OCI-LY1 (cell line): Measurements from ENCODE around the gene YKT6.

Experiments used
- H2AFZ ChIP-seq: fragments of 200-600 bp; sonication (generic), shearing (Covaris generic); 2 replicates; pipeline ENCODE4 v1.6.0; 2014; ENCODE audit warnings: antibody characterized with exemption, mild to moderate bottlenecking, low read length
- H3F3A ChIP-seq: fragments of 200-600 bp; sonication (generic), shearing (Covaris generic); 2 replicates; pipeline ENCODE4 v1.6.0; 2014; ENCODE audit warnings: mild to moderate bottlenecking, antibody characterized with exemption, low read length, moderate library complexity; ENCODE audit not compliant: insufficient read depth
- H3K27ac ChIP-seq: fragments of 200-600 bp; sonication (generic); 2 replicates; pipeline ENCODE4 v1.5.1; 2014; ENCODE audit warnings: low read length, mixed run types, mild to moderate bottlenecking, low read depth; ENCODE audit not compliant: poor library complexity, severe bottlenecking
- H3K27me3 ChIP-seq: fragments of 200-600 bp; sonication (generic); 2 replicates; pipeline ENCODE4 v1.6.0; 2014; ENCODE audit warnings: antibody characterized with exemption, mild to moderate bottlenecking, low read length, moderate library complexity; ENCODE audit not compliant: insufficient read depth
- H3K36me3 ChIP-seq: fragments of 200-600 bp; sonication (generic); 2 replicates; pipeline ENCODE4 v1.6.1; 2014; ENCODE audit warnings: mild to moderate bottlenecking, antibody characterized with exemption, low read length, moderate library complexity, mixed read lengths; ENCODE audit not compliant: insufficient read depth
- H3K4me1 ChIP-seq: fragments of 200-600 bp; sonication (generic); 2 replicates; pipeline ENCODE4 v1.5.1; 2014; ENCODE audit warnings: mild to moderate bottlenecking, low read length, moderate library complexity; ENCODE audit not compliant: insufficient read depth, severe bottlenecking
- H3K4me2 ChIP-seq: fragments of 200-600 bp; sonication (generic), shearing (Covaris generic); 2 replicates; pipeline ENCODE4 v1.6.1; 2014; ENCODE audit warnings: low read length
- H3K4me3 ChIP-seq: fragments of 200-600 bp; sonication (generic); 2 replicates; pipeline ENCODE4 v1.5.1; 2014; ENCODE audit warnings: low read length, low read depth, mild to moderate bottlenecking, mixed read lengths; ENCODE audit not compliant: poor library complexity, severe bottlenecking
- H3K79me2 ChIP-seq: fragments of 200-600 bp; shearing (Covaris generic); 2 replicates; pipeline ENCODE4 v1.6.1; 2016; ENCODE audit warnings: mixed run types, low read length, mixed read lengths; ENCODE audit not compliant: insufficient read depth
- H3K9ac ChIP-seq: fragments of 200-600 bp; sonication (generic), shearing (Covaris generic); 2 replicates; pipeline ENCODE4 v1.6.1; 2014; ENCODE audit warnings: mild to moderate bottlenecking, low read length, mixed read lengths
- H3K9me2 ChIP-seq: fragments of 200-600 bp; sonication (generic), shearing (Covaris generic); 2 replicates; pipeline ENCODE4 v1.6.1; 2014; ENCODE audit warnings: low read depth, mild to moderate bottlenecking, low read length, mixed read lengths
- H3K9me3 ChIP-seq: fragments of 200-600 bp; shearing (Covaris generic); 2 replicates; pipeline ENCODE4 v1.6.1; 2014; ENCODE audit warnings: low read length, mixed read lengths
- H4K20me1 ChIP-seq: fragments of 200-600 bp; sonication (generic), shearing (Covaris generic); 2 replicates; pipeline ENCODE4 v1.6.0; 2016; ENCODE audit warnings: mild to moderate bottlenecking, low read length; ENCODE audit not compliant: insufficient read depth
- EZH2 ChIP-seq: fragments of 200-600 bp; sonication (generic), shearing (Covaris generic); IDR thresholded peaks from 2 replicates; pipeline ENCODE4 v1.8.0; 2017; ENCODE audit warnings: borderline replicate concordance, mixed run types, mild to moderate bottlenecking, antibody characterized with exemption, low read length, moderate library complexity, mixed read lengths
- TF ChIP-seq, protein P1 (sequence below): fragments of 200-600 bp; sonication (generic), shearing (Covaris generic); IDR thresholded peaks from 2 replicates; pipeline ENCODE4 v1.5.1; 2017; ENCODE audit warnings: mild to moderate bottlenecking, antibody characterized with exemption, low read length, moderate library complexity, mixed read lengths

YKT6 gene

DNA sequence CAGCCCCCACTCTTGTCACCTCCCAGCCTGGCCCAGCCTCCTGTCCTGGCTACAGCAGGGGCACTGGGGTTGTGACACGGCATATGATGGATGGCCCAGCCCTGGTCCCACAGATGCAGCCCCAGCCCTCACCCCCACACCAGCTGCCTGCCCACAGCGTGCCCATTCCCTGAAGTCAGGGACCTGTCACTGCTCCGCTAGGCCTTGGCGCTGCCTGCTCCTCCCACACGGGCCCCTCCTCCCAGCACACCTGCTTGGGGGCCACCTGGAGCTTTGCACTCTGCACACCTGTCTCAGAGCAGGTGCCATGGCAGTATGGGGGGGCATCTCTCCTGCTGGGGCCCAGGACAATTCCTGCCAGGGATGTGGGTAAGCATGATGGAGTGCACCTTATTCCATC is 15.0 kb upstream of the YKT6 start:
- Histone ChIP-seq H3K27me3 (peaks cover 27% of the 10 kb centered on the region; the same call in 1 of the 2 replicates), H3K9me3 (0 out of 2 replicates have a peak, but pooled peaks cover 7% of the 10 kb centered on the region), H3K4me3 (no peak overlapping the region), H4K20me1 (no peaks in the 10 kb centered on the region), H3K79me2 (no peaks in the 10 kb centered on the region), H3K27ac (no peak overlapping the region), H3K4me2 (no peak overlapping the region), H2AFZ (no peak overlapping the region), H3K9me2 (no peaks in the 10 kb centered on the region), H3K4me1 (no peaks in the 10 kb centered on the region), H3F3A (no peaks in the 10 kb centered on the region), H3K9ac (no peak overlapping the region), H3K36me3 (no peaks in the 10 kb centered on the region; the same call in 1 of the 2 replicates)
- TF ChIP-seq, protein P1, sequence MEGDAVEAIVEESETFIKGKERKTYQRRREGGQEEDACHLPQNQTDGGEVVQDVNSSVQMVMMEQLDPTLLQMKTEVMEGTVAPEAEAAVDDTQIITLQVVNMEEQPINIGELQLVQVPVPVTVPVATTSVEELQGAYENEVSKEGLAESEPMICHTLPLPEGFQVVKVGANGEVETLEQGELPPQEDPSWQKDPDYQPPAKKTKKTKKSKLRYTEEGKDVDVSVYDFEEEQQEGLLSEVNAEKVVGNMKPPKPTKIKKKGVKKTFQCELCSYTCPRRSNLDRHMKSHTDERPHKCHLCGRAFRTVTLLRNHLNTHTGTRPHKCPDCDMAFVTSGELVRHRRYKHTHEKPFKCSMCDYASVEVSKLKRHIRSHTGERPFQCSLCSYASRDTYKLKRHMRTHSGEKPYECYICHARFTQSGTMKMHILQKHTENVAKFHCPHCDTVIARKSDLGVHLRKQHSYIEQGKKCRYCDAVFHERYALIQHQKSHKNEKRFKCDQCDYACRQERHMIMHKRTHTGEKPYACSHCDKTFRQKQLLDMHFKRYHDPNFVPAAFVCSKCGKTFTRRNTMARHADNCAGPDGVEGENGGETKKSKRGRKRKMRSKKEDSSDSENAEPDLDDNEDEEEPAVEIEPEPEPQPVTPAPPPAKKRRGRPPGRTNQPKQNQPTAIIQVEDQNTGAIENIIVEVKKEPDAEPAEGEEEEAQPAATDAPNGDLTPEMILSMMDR, result no peak
- TF ChIP-seq EZH2, result no peak

DNA sequence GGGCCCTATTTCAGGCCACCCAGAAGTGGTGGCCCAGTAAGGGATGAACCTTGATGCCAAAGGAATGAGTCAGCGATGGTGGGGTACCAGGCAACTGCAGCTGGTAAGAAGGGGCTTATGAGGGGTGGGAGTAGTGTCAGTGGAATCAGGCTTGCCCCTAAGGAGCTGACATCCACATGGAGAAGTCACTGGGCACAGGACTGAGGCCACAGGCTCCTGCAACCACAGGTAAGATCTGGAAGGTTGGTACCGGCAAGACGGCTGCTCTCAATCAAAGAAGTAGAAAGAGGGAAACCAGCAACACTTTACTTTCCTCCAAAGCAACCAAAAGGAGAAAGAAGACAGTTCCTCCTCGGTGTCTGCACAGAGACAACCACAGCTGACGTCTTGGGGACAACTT is 14.0 kb upstream of the YKT6 start:
- H3K4me2 ChIP-seq, result no peak overlapping the region
- H3K27ac ChIP-seq, result no peak overlapping the region
- no peak for TF ChIP-seq EZH2
- TF ChIP-seq, protein P1, result no peak
- H3K9me3 ChIP-seq, result 0 out of 2 replicates have a peak, but pooled peaks cover 7% of the 10 kb centered on the region
- no peak overlapping the region for H2AFZ ChIP-seq
- no peaks in the 10 kb centered on the region for H3F3A ChIP-seq
- no peaks in the 10 kb centered on the region for H3K79me2 ChIP-seq
- no peak overlapping the region for H3K9ac ChIP-seq
- no peaks in the 10 kb centered on the region for H3K4me1 ChIP-seq
- H4K20me1 ChIP-seq, result no peaks in the 10 kb centered on the region
- H3K4me3 ChIP-seq, result no peak overlapping the region
- no peaks in the 10 kb centered on the region for H3K9me2 ChIP-seq
- H3K27me3 ChIP-seq, result peaks cover 22% of the 10 kb centered on the region; the same call in 1 of the 2 replicates
- no peaks in the 10 kb centered on the region; the same call in 1 of the 2 replicates for H3K36me3 ChIP-seq

DNA sequence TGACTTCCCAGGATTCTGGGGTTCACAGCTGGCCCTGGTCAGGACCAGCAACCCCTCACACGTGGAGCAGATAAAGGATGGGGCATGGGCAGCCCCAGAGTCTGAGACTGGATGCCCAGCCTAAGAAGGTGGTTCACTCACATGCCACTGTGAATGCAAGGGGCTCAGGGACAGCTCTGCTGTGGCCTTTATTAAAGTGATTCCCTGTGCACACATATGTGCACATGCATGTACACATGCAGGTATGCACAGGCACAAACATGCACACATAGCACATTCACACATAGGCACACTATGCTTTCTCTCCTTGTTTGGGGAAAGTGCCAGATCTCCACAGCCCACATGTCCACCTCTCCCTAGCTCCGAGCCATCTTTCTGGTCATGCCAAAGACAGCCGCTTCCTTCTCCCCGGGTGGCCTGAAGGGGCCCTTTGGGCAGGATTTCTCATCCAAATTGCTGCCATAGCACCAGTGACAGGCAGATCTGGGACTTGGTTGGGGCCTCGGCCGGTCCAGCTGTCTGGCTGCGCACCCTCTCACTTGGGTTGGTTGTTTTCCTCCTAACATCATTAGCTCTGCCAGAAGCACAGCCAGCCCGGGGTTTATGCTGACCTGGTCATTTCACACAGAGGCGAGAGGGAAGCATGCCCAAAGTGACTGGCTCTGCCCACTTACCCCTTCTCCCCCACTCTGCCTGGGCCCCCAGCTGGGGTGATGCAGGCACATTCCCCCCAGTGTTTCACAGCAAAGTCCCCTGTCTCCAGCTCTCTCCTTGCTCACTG is 13.0 kb upstream of the YKT6 start:
- no peaks in the 10 kb centered on the region for H3F3A ChIP-seq
- no peaks in the 10 kb centered on the region for H3K36me3 ChIP-seq
- no peaks in the 10 kb centered on the region for H3K4me1 ChIP-seq
- H3K4me2 ChIP-seq, result no peak overlapping the region
- no peaks in the 10 kb centered on the region for H4K20me1 ChIP-seq
- no peaks in the 10 kb centered on the region for H3K9me3 ChIP-seq
- no peak overlapping the region for H3K27ac ChIP-seq
- no peak overlapping the region for H2AFZ ChIP-seq
- no peak overlapping the region for H3K4me3 ChIP-seq
- no peak overlapping the region for H3K9ac ChIP-seq
- H3K9me2 ChIP-seq, result no peaks in the 10 kb centered on the region
- TF ChIP-seq, protein P1, result no peak
- TF ChIP-seq EZH2, result no peak
- H3K79me2 ChIP-seq, result no peaks in the 10 kb centered on the region
- H3K27me3 ChIP-seq, result peaks cover 16% of the 10 kb centered on the region; the same call in 1 of the 2 replicates
